Left ventricle myocardium inferior (tissue), 1 donor: Measurements from ENCODE around the gene BMP15. TPM values are rescaled to one million over a fixed set of nuclear protein-coding genes. Genes with fewer than 3 reads are reported as not detected.

Source experiments
- DNase-seq: peaks from one replicate; pipeline ENCODE4 v3.0.0-alpha.2; 2020
- H3K27ac ChIP-seq: fragments of 200-600 bp; replicated peaks from 2 replicates; pipeline ENCODE4 v1.8.0; 2021
- H3K27me3 ChIP-seq: fragments of 200-600 bp; 2 replicates; pipeline ENCODE4 v1.8.0; 2021; ENCODE audit warnings: low read depth
- H3K36me3 ChIP-seq: fragments of 200-600 bp; 2 replicates; pipeline ENCODE4 v1.8.0; 2021
- H3K4me1 ChIP-seq: fragments of 200-600 bp; 2 replicates; pipeline ENCODE4 v1.8.0; 2021
- H3K4me3 ChIP-seq: fragments of 200-600 bp; 2 replicates; pipeline ENCODE4 v1.8.0; 2021; ENCODE audit warnings: mild to moderate bottlenecking, moderate library complexity
- H3K9me3 ChIP-seq: fragments of 200-600 bp; replicated peaks from 2 replicates; pipeline ENCODE4 v1.8.0; 2021
- intact Hi-C: fragments of 100-400 bp; cut with micrococcal nuclease; formaldehyde crosslinking; loops from one replicate; pipeline ENCODE4 v1.11.0; 2022
- total RNA-seq: library from RNA; stranded (reverse); fragmentation: NEBNext Ultra II Directional; extraction: Animal tissue kit (Norgen Biotek cat#: 25700); gene quantifications from one replicate; pipeline ENCODE4 v1.2.1, GENCODE V29; 2021
- TF ChIP-seq, protein P1 (sequence below): fragments of 200-600 bp; IDR thresholded peaks from 2 replicates; pipeline ENCODE4 v1.8.0; 2021; ENCODE audit warnings: antibody characterized with exemption, mild to moderate bottlenecking, borderline replicate concordance
- donor health status: DM: no; HTN: yes; CAD: no; lungs with severe emphysema.

BMP15 gene
- total RNA-seq, 1 donor from 2014 or later, result not detected

DNA sequence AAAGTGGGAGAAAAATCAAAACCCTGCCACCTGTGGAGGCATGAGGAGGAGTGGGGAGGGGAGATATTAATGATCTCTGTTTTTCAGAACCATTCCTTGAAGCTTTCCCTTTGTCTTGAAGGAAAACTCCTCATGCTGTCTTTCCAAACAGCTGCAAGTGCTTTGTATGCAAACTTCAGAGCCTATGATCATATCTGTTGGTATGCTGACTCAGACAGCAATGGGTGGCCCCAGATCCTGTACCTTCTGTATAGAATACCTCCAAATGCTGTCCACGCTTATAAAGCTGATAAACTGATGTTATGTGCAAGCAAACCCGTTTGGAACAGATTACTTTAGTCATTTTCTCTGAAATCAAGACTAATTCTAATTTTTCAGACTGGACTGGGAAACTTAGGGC, 31.9 kb downstream of the BMP15 start:
- Histone ChIP-seq H3K27me3 (no peaks in the 10 kb centered on the region), H3K27ac (no peak overlapping the region), H3K36me3 (no peaks in the 10 kb centered on the region), H3K4me1 (no peaks in the 10 kb centered on the region), H3K9me3 (no peaks in the 10 kb centered on the region), H3K4me3 (no peak overlapping the region)
- intact Hi-C loops, result no loop called here
- TF ChIP-seq, protein P1, sequence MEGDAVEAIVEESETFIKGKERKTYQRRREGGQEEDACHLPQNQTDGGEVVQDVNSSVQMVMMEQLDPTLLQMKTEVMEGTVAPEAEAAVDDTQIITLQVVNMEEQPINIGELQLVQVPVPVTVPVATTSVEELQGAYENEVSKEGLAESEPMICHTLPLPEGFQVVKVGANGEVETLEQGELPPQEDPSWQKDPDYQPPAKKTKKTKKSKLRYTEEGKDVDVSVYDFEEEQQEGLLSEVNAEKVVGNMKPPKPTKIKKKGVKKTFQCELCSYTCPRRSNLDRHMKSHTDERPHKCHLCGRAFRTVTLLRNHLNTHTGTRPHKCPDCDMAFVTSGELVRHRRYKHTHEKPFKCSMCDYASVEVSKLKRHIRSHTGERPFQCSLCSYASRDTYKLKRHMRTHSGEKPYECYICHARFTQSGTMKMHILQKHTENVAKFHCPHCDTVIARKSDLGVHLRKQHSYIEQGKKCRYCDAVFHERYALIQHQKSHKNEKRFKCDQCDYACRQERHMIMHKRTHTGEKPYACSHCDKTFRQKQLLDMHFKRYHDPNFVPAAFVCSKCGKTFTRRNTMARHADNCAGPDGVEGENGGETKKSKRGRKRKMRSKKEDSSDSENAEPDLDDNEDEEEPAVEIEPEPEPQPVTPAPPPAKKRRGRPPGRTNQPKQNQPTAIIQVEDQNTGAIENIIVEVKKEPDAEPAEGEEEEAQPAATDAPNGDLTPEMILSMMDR, result no peak
- DNase-seq, result no peak

DNA sequence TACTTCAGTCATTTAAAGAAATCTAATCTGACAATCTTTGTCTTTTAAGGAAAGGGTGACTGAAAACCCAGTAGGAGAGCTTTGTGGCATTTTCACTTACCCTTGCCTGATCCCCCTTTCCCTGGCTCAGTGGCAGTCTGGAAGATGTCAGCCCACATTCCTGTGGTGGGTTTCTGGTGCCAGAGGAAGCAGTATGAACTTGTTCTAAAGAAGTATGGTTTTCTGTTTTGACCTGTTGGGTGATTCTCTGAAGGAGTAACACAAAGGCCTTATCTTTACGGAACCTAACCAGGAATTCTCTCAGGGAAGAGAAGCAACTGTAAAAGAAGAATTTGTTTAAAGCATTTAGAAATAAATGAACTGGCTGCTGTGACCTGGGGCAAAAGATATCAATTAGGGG, 41.9 kb downstream of the BMP15 start:
- TF ChIP-seq, protein P1, result no peak
- H3K27ac ChIP-seq, result no peak overlapping the region
- H3K27me3 ChIP-seq, result no peaks in the 10 kb centered on the region
- peaks cover 6% of the 10 kb centered on the region for H3K9me3 ChIP-seq
- no peaks in the 10 kb centered on the region for H3K36me3 ChIP-seq
- intact Hi-C loops, result no loop called here
- no peak for DNase-seq
- no peaks in the 10 kb centered on the region for H3K4me1 ChIP-seq
- no peak overlapping the region for H3K4me3 ChIP-seq

DNA sequence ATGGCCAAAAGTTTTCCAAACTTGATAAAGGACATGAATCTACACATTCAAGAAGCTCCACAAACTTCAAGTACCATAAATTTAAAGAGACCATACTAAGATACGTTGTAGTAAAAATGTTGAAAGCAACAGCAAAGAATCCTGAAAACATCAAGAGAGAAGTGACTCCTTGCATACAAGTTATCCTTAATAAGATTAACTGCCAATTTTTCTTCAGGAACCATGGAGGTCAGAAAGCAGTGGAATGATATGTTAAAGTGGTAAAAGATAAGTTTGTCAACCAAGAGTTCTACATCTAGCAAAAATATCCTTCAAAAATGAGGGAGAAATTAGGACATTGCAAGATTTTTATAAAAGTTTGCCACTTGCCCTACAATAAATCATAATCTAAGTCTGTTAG, 43.3 kb downstream of the BMP15 start:
- intact Hi-C loops, result no loop called here
- no peak overlapping the region for H3K27ac ChIP-seq
- TF ChIP-seq, protein P1, result no peak
- H3K27me3 ChIP-seq, result no peaks in the 10 kb centered on the region
- no peak overlapping the region for H3K4me3 ChIP-seq
- DNase-seq, result no peak
- no peaks in the 10 kb centered on the region for H3K36me3 ChIP-seq
- peaks cover 6% of the 10 kb centered on the region for H3K9me3 ChIP-seq
- no peaks in the 10 kb centered on the region for H3K4me1 ChIP-seq

DNA sequence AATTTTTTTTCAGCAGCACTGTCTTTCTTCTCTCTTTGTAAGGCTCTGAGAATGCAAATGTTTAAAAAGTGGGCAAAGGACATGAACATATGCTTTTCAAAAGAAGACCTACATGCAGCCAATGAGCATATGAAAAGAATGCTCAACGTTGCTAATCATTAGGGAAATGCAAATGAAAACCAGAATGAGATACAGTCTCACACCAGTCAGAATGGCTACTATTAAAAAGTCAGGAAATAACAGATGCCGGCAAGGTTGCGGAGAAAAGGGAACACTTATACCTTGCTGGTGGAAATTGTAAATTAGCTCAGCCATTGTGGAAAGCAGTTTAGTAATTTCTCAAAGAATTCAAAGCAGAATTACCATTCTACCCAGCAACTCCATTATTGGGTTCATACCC, 51.6 kb downstream of the BMP15 start:
- no peak for DNase-seq
- Histone ChIP-seq H3K27ac (no peak overlapping the region), H3K27me3 (no peaks in the 10 kb centered on the region), H3K9me3 (no peaks in the 10 kb centered on the region), H3K36me3 (no peaks in the 10 kb centered on the region), H3K4me1 (no peaks in the 10 kb centered on the region), H3K4me3 (no peak overlapping the region)
- TF ChIP-seq, protein P1, result no peak
- intact Hi-C loops, result no loop called here

DNA sequence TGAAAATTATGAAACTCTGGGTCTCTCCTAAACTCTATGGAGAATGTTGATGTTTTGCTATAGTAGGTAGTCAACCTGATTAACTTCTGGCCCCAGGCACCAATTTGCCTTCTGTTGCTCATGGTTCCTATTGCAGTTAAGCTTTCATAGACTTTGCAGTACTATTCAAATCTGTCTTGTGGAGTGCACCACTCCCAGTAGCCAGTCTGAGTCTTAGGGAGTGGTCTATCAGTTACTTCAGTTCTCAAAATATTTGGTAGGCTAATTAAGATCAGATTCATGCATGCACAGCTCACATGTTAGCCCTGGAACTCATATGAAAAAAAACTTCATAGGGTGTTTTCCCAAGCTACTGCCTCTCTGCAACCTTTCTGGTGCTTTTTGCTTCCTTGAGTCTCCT, 53.3 kb downstream of the BMP15 start:
- no peak overlapping the region for H3K4me3 ChIP-seq

More for the DNA sequence above, 53.3 kb downstream of the BMP15 start:
- H3K27me3 ChIP-seq, result no peaks in the 10 kb centered on the region
- intact Hi-C loops, result no loop called here
- TF ChIP-seq, protein P1, result no peak
- no peak overlapping the region for H3K27ac ChIP-seq
- no peaks in the 10 kb centered on the region for H3K9me3 ChIP-seq
- H3K4me1 ChIP-seq, result no peaks in the 10 kb centered on the region
- DNase-seq, result no peak
- H3K36me3 ChIP-seq, result no peaks in the 10 kb centered on the region

Other genes with a start within 250 kb of the BMP15 start
- gene SHROOM4, start 96.5 kb upstream of the BMP15 start, total RNA-seq, result 10.5 TPM